Suprapubic skin (tissue), 4 donors: ENCODE data around the gene TNXB. TPM values are rescaled to one million over a fixed set of nuclear protein-coding genes. Genes with fewer than 3 reads are reported as not detected.
"Not testable (repeated sequence)": the region's sequence is repeated elsewhere in the genome, so short reads cannot be mapped to it uniquely, and the experiment has no call there.

Source experiments
- DNase-seq, 2 donors: peaks; one replicate each; pipeline ENCODE4 v3.0.0-alpha.2; 2019; ENCODE audit warnings: low spot score in 2 of 2
- H3K27ac ChIP-seq: fragments of 200-600 bp; sonication (generic); one replicate; pipeline ENCODE4 v1.5.1; 2019
- H3K27me3 ChIP-seq: fragments of 200-600 bp; sonication (generic); one replicate; pipeline ENCODE4 v1.5.1; 2019
- H3K36me3 ChIP-seq: fragments of 200-600 bp; sonication (generic); one replicate; pipeline ENCODE4 v1.5.1; 2019
- H3K4me1 ChIP-seq: fragments of 200-600 bp; sonication (generic); one replicate; pipeline ENCODE4 v1.5.1; 2019
- H3K4me3 ChIP-seq: fragments of 200-600 bp; sonication (generic); one replicate; pipeline ENCODE4 v1.5.1; 2019; ENCODE audit warnings: mild to moderate bottlenecking
- H3K9me3 ChIP-seq: fragments of 200-600 bp; sonication (generic); one replicate; pipeline ENCODE4 v1.5.1; 2019
- CTCF ChIP-seq, 2 donors: fragments of 200-600 bp in 1 of 2; fragments of 450-650 bp in 1 of 2; sonication (generic) in 1 of 2; IDR thresholded peaks; one replicate each; pipeline ENCODE4 v1.5.1; 2016 to 2019; ENCODE audit warnings: antibody characterized with exemption in 2 of 2, mild to moderate bottlenecking in 1 of 2, moderate library complexity in 1 of 2
- EP300 ChIP-seq: sonication (generic); formaldehyde crosslinking; IDR thresholded peaks from one replicate; pipeline ENCODE4 v1.6.1; 2017; ENCODE audit warnings: antibody characterized with exemption
- POLR2A ChIP-seq, 2 donors: fragments of 450-650 bp; IDR thresholded peaks; one replicate each; pipeline ENCODE4 v1.6.1; 2017; ENCODE audit warnings: antibody characterized with exemption in 2 of 2, mild to moderate bottlenecking in 2 of 2, moderate library complexity in 2 of 2
- POLR2AphosphoS5 ChIP-seq, 3 donors: sonication (generic); formaldehyde crosslinking; IDR thresholded peaks; one replicate each; pipeline ENCODE4 v1.6.1; 2017; ENCODE audit warnings: antibody characterized with exemption in 3 of 3
- WGBS: methylation state at CpG from one replicate; pipeline ENCODE4 v1.1.5; 2018; 5-methylcytosine and 5-hydroxymethylcytosine counted together
- total RNA-seq, 4 donors: library from RNA; depleted of rRNA; stranded (reverse); fragments of >200 nt; gene quantifications; one replicate each; pipeline ENCODE4 v1.1.0, GENCODE V29; 2016

The TNXB gene
- total RNA-seq, 4 donors from 2014 or later, result 25.7 to 52.5 (median 40.2) TPM

GRCh38 chr6:32064706-32065105 lies 44.4 kb downstream of the TNXB start:
- TF ChIP-seq POLR2A (IDR thresholded peaks at IDR 0.05) (no peak), EP300 (no peak), CTCF (IDR thresholded peaks at IDR 0.05) (no peak), POLR2AphosphoS5 (IDR thresholded peaks at IDR 0.05) (no peak)
- DNase-seq, result no peak
- no peaks in the 10 kb centered on the region for H3K27me3 ChIP-seq
- no peaks in the 10 kb centered on the region for H3K4me1 ChIP-seq
- no peaks in the 10 kb centered on the region for H3K9me3 ChIP-seq
- no peak overlapping the region for H3K27ac ChIP-seq
- 90% methylated on average over 14 of the region's 14 CpGs for WGBS
- H3K4me3 ChIP-seq, result no peak overlapping the region
- peaks cover 46% of the 10 kb centered on the region for H3K36me3 ChIP-seq

GRCh38 chr6:32060966-32061655 lies 48.0 kb downstream of the TNXB start:
- DNase-seq, result no peak
- Histone ChIP-seq H3K4me3 (no peak overlapping the region), H3K4me1 (no peaks in the 10 kb centered on the region), H3K36me3 (peaks cover 40% of the 10 kb centered on the region), H3K27ac (no peak overlapping the region), H3K9me3 (no peaks in the 10 kb centered on the region), H3K27me3 (no peaks in the 10 kb centered on the region)
- TF ChIP-seq POLR2A (IDR thresholded peaks at IDR 0.05) (no peak), EP300 (no peak), POLR2AphosphoS5 (IDR thresholded peaks at IDR 0.05) (no peak), CTCF (IDR thresholded peaks at IDR 0.05) (no peak)
- WGBS, result 87% methylated on average over 7 of the region's 28 CpGs

GRCh38 chr6:32058511-32058963 lies 50.6 kb downstream of the TNXB start:
- 80% methylated on average over 11 of the region's 11 CpGs for WGBS
- TF ChIP-seq POLR2AphosphoS5 (IDR thresholded peaks at IDR 0.05) (no peak), EP300 (no peak), POLR2A (IDR thresholded peaks at IDR 0.05) (no peak), CTCF (IDR thresholded peaks at IDR 0.05) (no peak)
- H3K27ac ChIP-seq, result no peak overlapping the region

GRCh38 chr6:32057966-32058365 lies 51.2 kb downstream of the TNXB start:
- H3K4me3 ChIP-seq, result no peak overlapping the region
- H3K36me3 ChIP-seq, result peaks cover 34% of the 10 kb centered on the region
- 84% methylated on average over 16 of the region's 17 CpGs for WGBS
- peak in 1 of 2 donors; percentile 59 for DNase-seq
- H3K27ac ChIP-seq, result no peak overlapping the region
- H3K27me3 ChIP-seq, result no peaks in the 10 kb centered on the region
- TF ChIP-seq CTCF (IDR thresholded peaks at IDR 0.05) (no peak), POLR2AphosphoS5 (IDR thresholded peaks at IDR 0.05) (no peak), EP300 (no peak), POLR2A (IDR thresholded peaks at IDR 0.05) (no peak)
- H3K9me3 ChIP-seq, result no peaks in the 10 kb centered on the region
- H3K4me1 ChIP-seq, result no peaks in the 10 kb centered on the region

More at GRCh38 chr6:32058511-32058963, 50.6 kb downstream of the TNXB start:
- no peaks in the 10 kb centered on the region for H3K4me1 ChIP-seq
- no peaks in the 10 kb centered on the region for H3K27me3 ChIP-seq
- peaks cover 32% of the 10 kb centered on the region for H3K36me3 ChIP-seq
- DNase-seq, result no peak
- no peak overlapping the region for H3K4me3 ChIP-seq
- no peaks in the 10 kb centered on the region for H3K9me3 ChIP-seq

GRCh38 chr6:32056254-32056653 lies 52.9 kb downstream of the TNXB start:
- Histone ChIP-seq H3K27me3 (no peaks in the 10 kb centered on the region), H3K4me1 (no peaks in the 10 kb centered on the region), H3K9me3 (no peaks in the 10 kb centered on the region), H3K27ac (no peak overlapping the region), H3K36me3 (peaks cover 33% of the 10 kb centered on the region), H3K4me3 (no peak overlapping the region)
- 98% methylated on average over 7 of the region's 7 CpGs for WGBS
- peak in 1 of 2 donors; percentile 56 for DNase-seq
- TF ChIP-seq POLR2AphosphoS5 (IDR thresholded peaks at IDR 0.05) (no peak), POLR2A (IDR thresholded peaks at IDR 0.05) (no peak), CTCF (IDR thresholded peaks at IDR 0.05) (no peak), EP300 (no peak)

GRCh38 chr6:32055756-32056155 lies 53.4 kb downstream of the TNXB start:
- H3K36me3 ChIP-seq, result peaks cover 30% of the 10 kb centered on the region
- not testable (repeated sequence) for H3K4me1 ChIP-seq, H3K27me3 ChIP-seq, H3K27ac ChIP-seq, DNase-seq, H3K9me3 ChIP-seq, H3K4me3 ChIP-seq
- 86% methylated on average over 20 of the region's 21 CpGs for WGBS

- not testable (repeated sequence) for H3K27me3 ChIP-seq, H3K4me3 ChIP-seq, H3K9me3 ChIP-seq, H3K4me1 ChIP-seq, H3K27ac ChIP-seq, DNase-seq
- WGBS, result 98% methylated on average over 7 of the region's 13 CpGs
- peaks cover 25% of the 10 kb centered on the region for H3K36me3 ChIP-seq
Measured at GRCh38 chr6:32053314-32053713, 55.8 kb downstream of the TNXB start.

- peak in 1 of 2 donors; percentile 57 for DNase-seq
- H3K9me3 ChIP-seq, H3K4me3 ChIP-seq, H3K27ac ChIP-seq, H3K27me3 ChIP-seq: not testable (repeated sequence)
- H3K36me3 ChIP-seq, result peaks cover 18% of the 10 kb centered on the region
- 83% methylated on average over 20 of the region's 20 CpGs for WGBS
- H3K4me1 ChIP-seq, result peaks cover 12% of the 10 kb centered on the region
Measured at GRCh38 chr6:32052626-32053025, 56.5 kb downstream of the TNXB start.
